Activated CD8-positive, alpha-beta memory T cell treated with anti-CD3 and anti-CD28 coated beads for 24 hours (primary cell): ENCODE measurements around the gene AIRE.
"Not testable (repeated sequence)": the region's sequence is repeated elsewhere in the genome, so short reads cannot be mapped to it uniquely, and the experiment has no call there.

Experiments used
- DNase-seq: peaks from one replicate; pipeline ENCODE4 v3.0.0-alpha.2; 2020

Gene AIRE

GRCh38 chr21:44267655-44268142 lies 18.0 kb upstream of the AIRE start:
- DNase-seq: no peak

- no peak for DNase-seq
Measured at GRCh38 chr21:44269090-44269489, 16.6 kb upstream of the AIRE start.

- DNase-seq: no peak
Measured at GRCh38 chr21:44271558-44272283, 14.0 kb upstream of the AIRE start.

- no peak for DNase-seq
Measured at GRCh38 chr21:44272284-44272858, 13.3 kb upstream of the AIRE start.

GRCh38 chr21:44273046-44273445 lies 12.6 kb upstream of the AIRE start:
- DNase-seq: no peak

- no peak for DNase-seq
Measured at GRCh38 chr21:44275041-44275440, 10.6 kb upstream of the AIRE start.

- no peak for DNase-seq
Measured at GRCh38 chr21:44279354-44280260, 6.1 kb upstream of the AIRE start.

- no peak for DNase-seq
Measured at GRCh38 chr21:44281801-44282200, 3.9 kb upstream of the AIRE start.

GRCh38 chr21:44282370-44282769 lies 3.3 kb upstream of the AIRE start:
- DNase-seq: no peak

- DNase-seq: not testable (repeated sequence)
Measured at GRCh38 chr21:44283211-44283785, 2.4 kb upstream of the AIRE start.

- no peak for DNase-seq
Measured at GRCh38 chr21:44283948-44284347, 1.7 kb upstream of the AIRE start.

GRCh38 chr21:44286086-44286715 lies 525 bp downstream of the AIRE start:
- no peak for DNase-seq

GRCh38 chr21:44286716-44287632 lies 1.3 kb downstream of the AIRE start:
- DNase-seq: no peak

GRCh38 chr21:44288251-44289110 lies 2.8 kb downstream of the AIRE start:
- DNase-seq: no peak

GRCh38 chr21:44289381-44290010 lies 3.8 kb downstream of the AIRE start:
- no peak for DNase-seq

- no peak for DNase-seq
Measured at GRCh38 chr21:44290327-44291077, 4.8 kb downstream of the AIRE start.

- no peak for DNase-seq
Measured at GRCh38 chr21:44291078-44291935, 5.6 kb downstream of the AIRE start.
